Panc1 (cell line): Measurements from ENCODE around the gene ZBTB18. TPM values are rescaled to one million over a fixed set of nuclear protein-coding genes. Genes with fewer than 3 reads are reported as not detected.

ENCODE experiments used
- ATAC-seq: fragments of 200-7000 bp; cut with Tn5 transposase; 2 replicates; pipeline ENCODE4 v1.9.1; 2020; ENCODE audit warnings: mild to moderate bottlenecking, moderate library complexity
- BruUV-seq: library from RNA; stranded (reverse); fragments of 400-500 nt; replicated peaks from 2 replicates; lab custom pipeline; 2021; lab: Mats Ljungman, UMichigan
- CTCF ChIA-PET: fragments of 300-600 bp; sonication (Branson Sonifier 250); formaldehyde crosslinking; loops from one replicate; lab custom pipeline; 2022; ENCODE audit warnings: antibody characterized with exemption; lab: Charles Lee
- POLR2A ChIA-PET: fragments of 300-600 bp; sonication (Branson Sonifier 250); formaldehyde crosslinking; loops from one replicate; lab custom pipeline; 2022; ENCODE audit warnings: antibody characterized with exemption; lab: Charles Lee
- DNase-seq: peaks from one replicate; pipeline ENCODE4 v3.0.0-alpha.2; 2010; ENCODE audit warnings: low read depth, low spot score
- H3K27ac ChIP-seq: 2 replicates; pipeline ENCODE4 v1.5.1; 2011; ENCODE audit warnings: mild to moderate bottlenecking, low read length, inconsistent platforms
- H3K27me3 ChIP-seq: fragments of 200-500 bp; sonication (Bioruptor generic); 2 replicates; pipeline ENCODE4 v1.6.0; 2014; ENCODE audit warnings: low read length, inconsistent platforms; ENCODE audit not compliant: control insufficient read depth, insufficient read depth
- H3K36me3 ChIP-seq: fragments of 200-500 bp; sonication (Bioruptor generic); 2 replicates; pipeline ENCODE4 v1.5.1; 2014; ENCODE audit warnings: inconsistent platforms, mild to moderate bottlenecking, low read length, moderate library complexity; ENCODE audit not compliant: control insufficient read depth, insufficient read depth
- H3K4me1 ChIP-seq: 2 replicates; pipeline ENCODE4 v1.5.1; 2011; ENCODE audit warnings: inconsistent platforms, mild to moderate bottlenecking, low read length, moderate library complexity; ENCODE audit not compliant: control insufficient read depth, insufficient read depth
- H3K4me3 ChIP-seq, 2 experiments: 2 replicates each; pipeline ENCODE4 v1.5.1; 2011 to 2012; ENCODE audit warnings: low read depth in 2 of 2, low read length in 2 of 2, mild to moderate bottlenecking in 2 of 2, inconsistent platforms in 1 of 2, moderate library complexity in 1 of 2
- H3K9me3 ChIP-seq: fragments of 200-500 bp; sonication (Bioruptor generic); 2 replicates; pipeline ENCODE4 v1.5.1; 2014; ENCODE audit warnings: low read depth, mild to moderate bottlenecking, inconsistent platforms, low read length, moderate library complexity; ENCODE audit not compliant: control insufficient read depth, insufficient read depth
- CTCF ChIP-seq: fragments of 450-650 bp; IDR thresholded peaks from 2 replicates; pipeline ENCODE4 v1.5.1; 2017; ENCODE audit warnings: mild to moderate bottlenecking
- POLR2AphosphoS5 ChIP-seq: IDR thresholded peaks from 2 replicates; pipeline ENCODE4 v1.6.1; 2012; ENCODE audit warnings: mild to moderate bottlenecking, low read depth, low read length, moderate library complexity
- REST ChIP-seq, 2 experiments: IDR thresholded peaks; 2 replicates each; pipeline ENCODE4 v1.6.1; 2011 to 2012; ENCODE audit warnings: low read depth in 2 of 2, control low read depth in 1 of 2, low read length in 1 of 2, mild to moderate bottlenecking in 1 of 2, moderate library complexity in 1 of 2; ENCODE audit not compliant: insufficient read depth in 1 of 2
- SIN3A ChIP-seq: IDR thresholded peaks from 2 replicates; pipeline ENCODE4 v1.6.1; 2012; ENCODE audit warnings: low read depth, mild to moderate bottlenecking, low read length, moderate library complexity, borderline replicate concordance; ENCODE audit not compliant: insufficient read depth
- TCF7L2 ChIP-seq: IDR thresholded peaks from 2 replicates; pipeline ENCODE4 v1.6.1; 2011; ENCODE audit warnings: mild to moderate bottlenecking, low read depth, low read length, inconsistent platforms
- in situ Hi-C: cut with HindIII; loops from 2 replicates; pipeline ENCODE4 v1.10.0; 2016; ENCODE audit warnings: low sequenced_read_pairs, low pct_unique_long_range_greater_than_20kb
- intact Hi-C: fragments of 100-400 bp; cut with micrococcal nuclease; formaldehyde crosslinking; loops from one replicate; pipeline ENCODE4 v1.10.0; 2022; ENCODE audit not compliant: unreplicated experiment
- total RNA-seq: library from RNA; stranded (reverse); gene quantifications from one replicate; pipeline ENCODE4 v1.2.1, GENCODE V29; 2021; ENCODE audit not compliant: unreplicated experiment

Gene ZBTB18
- total RNA-seq, 1 experiment from 2014 or later = 9.9 TPM

GRCh38 chr1:244102046-244102445 lies 51.0 kb downstream of the ZBTB18 start:
- H3K27me3 ChIP-seq = peaks cover 7% of the 10 kb centered on the region
- CTCF ChIA-PET = interaction anchor here (0.7 kb wide), 1 partner anchor 644 kb away, joined by 5 read pairs; no protein-coding TSS in a partner anchor
- no peak for TF ChIP-seq TCF7L2
- no peak for TF ChIP-seq REST (IDR thresholded peaks at IDR 0.05; ENCODE audit: insufficient read depth in 1 of 2, low read depth in 2 of 2, low read length in 1 of 2)
- no peak for TF ChIP-seq POLR2AphosphoS5
- no peak for TF ChIP-seq SIN3A
- no peak for TF ChIP-seq CTCF
- intact Hi-C loops = no loop called here
- no peaks in the 10 kb centered on the region for H3K36me3 ChIP-seq
- no peaks in the 10 kb centered on the region for H3K4me1 ChIP-seq
- no peak overlapping the region for H3K27ac ChIP-seq
- ATAC-seq (no peak), DNase-seq (no peak)
- in situ Hi-C loops = no loop called here
- POLR2A ChIA-PET = no interaction called here
- H3K9me3 ChIP-seq = no peaks in the 10 kb centered on the region
- no TSS peak for BruUV-seq
- H3K4me3 ChIP-seq = no peak overlapping the region

- H3K4me1 ChIP-seq = no peaks in the 10 kb centered on the region
- in situ Hi-C loops = no loop called here
Observed at GRCh38 chr1:244102468-244102867, 51.4 kb downstream of the ZBTB18 start.

More at GRCh38 chr1:244102468-244102867, 51.4 kb downstream of the ZBTB18 start:
- no peak for ATAC-seq
- intact Hi-C loops = no loop called here
- Histone ChIP-seq H3K4me3 (no peak overlapping the region), H3K27ac (no peak overlapping the region), H3K9me3 (no peaks in the 10 kb centered on the region), H3K27me3 (peaks cover 7% of the 10 kb centered on the region), H3K36me3 (no peaks in the 10 kb centered on the region)
- CTCF ChIA-PET = interaction anchor here (0.7 kb wide), 1 partner anchor 644 kb away, joined by 5 read pairs; no protein-coding TSS in a partner anchor
- TF ChIP-seq REST (IDR thresholded peaks at IDR 0.05; ENCODE audit: insufficient read depth in 1 of 2, low read depth in 2 of 2, low read length in 1 of 2) (no peak), TCF7L2 (no peak), SIN3A (no peak), CTCF (no peak), POLR2AphosphoS5 (no peak)
- POLR2A ChIA-PET = no interaction called here
- no peak for DNase-seq
- BruUV-seq = no TSS peak
